ENCODE data around the gene C9orf153.

Gene C9orf153

DNA sequence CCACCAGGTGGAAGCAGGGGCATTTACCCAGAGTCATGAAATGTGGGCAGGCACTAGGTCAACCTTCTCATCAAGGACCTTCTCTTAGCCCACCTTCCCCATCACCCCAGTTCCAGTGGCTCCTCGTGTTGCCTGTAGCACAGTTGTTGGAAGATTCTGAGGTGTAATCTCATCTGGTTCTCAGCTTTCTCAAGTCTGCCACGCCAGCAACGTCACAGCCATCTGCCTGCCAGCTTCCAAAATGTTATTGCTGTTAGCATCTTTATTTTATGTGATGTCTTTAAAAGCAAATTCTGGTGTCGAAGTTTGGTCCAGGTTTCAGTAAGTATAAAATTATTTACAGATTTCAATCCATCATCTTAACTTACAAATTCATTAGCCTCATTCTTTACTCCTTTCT is 10.7 kb downstream of the C9orf153 start:
- DNase-seq (ENCODE audit: low read depth) = no peak
- TF ChIP-seq, protein P1, sequence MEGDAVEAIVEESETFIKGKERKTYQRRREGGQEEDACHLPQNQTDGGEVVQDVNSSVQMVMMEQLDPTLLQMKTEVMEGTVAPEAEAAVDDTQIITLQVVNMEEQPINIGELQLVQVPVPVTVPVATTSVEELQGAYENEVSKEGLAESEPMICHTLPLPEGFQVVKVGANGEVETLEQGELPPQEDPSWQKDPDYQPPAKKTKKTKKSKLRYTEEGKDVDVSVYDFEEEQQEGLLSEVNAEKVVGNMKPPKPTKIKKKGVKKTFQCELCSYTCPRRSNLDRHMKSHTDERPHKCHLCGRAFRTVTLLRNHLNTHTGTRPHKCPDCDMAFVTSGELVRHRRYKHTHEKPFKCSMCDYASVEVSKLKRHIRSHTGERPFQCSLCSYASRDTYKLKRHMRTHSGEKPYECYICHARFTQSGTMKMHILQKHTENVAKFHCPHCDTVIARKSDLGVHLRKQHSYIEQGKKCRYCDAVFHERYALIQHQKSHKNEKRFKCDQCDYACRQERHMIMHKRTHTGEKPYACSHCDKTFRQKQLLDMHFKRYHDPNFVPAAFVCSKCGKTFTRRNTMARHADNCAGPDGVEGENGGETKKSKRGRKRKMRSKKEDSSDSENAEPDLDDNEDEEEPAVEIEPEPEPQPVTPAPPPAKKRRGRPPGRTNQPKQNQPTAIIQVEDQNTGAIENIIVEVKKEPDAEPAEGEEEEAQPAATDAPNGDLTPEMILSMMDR (IDR thresholded peaks at IDR 0.05; ENCODE audit: low read depth, low read length) = no peak
- TF ChIP-seq POLR2A (IDR thresholded peaks at IDR 0.05; ENCODE audit: extremely low read depth, insufficient read length) = no peak
- TF ChIP-seq, protein P2, sequence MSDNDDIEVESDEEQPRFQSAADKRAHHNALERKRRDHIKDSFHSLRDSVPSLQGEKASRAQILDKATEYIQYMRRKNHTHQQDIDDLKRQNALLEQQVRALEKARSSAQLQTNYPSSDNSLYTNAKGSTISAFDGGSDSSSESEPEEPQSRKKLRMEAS (IDR thresholded peaks at IDR 0.05; ENCODE audit: low read depth, low read length) = no peak
- TF ChIP-seq MYC (IDR thresholded peaks at IDR 0.05; ENCODE audit: low read depth, low read length) = no peak
- H3K4me3 ChIP-seq (ENCODE audit: low read depth, low read length) = no peak overlapping the region

DNA sequence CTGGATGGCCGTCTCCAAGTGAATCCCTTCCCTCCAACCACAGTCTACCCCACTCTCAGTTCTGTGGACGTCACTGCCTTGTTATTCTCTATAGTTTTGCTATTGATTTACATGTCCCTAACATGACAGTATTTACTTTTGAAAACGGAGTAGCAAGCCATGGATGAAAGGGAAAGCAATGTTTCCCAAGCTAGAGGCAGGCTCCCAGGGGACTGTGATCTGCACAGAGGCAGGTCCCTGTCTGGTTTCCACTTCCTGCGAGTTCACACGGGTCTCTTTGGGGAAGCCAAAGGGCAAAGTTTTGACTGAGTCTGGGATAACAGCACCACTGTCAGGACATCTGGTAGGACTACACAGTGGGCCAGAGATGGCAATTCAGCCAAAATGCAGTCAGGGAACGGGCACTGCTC is 12.7 kb downstream of the C9orf153 start:
- peak; percentile 85 for DNase-seq (ENCODE audit: low read depth)
- peak overlapping the region; percentile 4 for H3K4me3 ChIP-seq (ENCODE audit: low read depth, low read length)
- TF ChIP-seq POLR2A (IDR thresholded peaks at IDR 0.05; ENCODE audit: extremely low read depth, insufficient read length) (no peak), MYC (IDR thresholded peaks at IDR 0.05; ENCODE audit: low read depth, low read length) (no peak)
- TF ChIP-seq, protein P1 (IDR thresholded peaks at IDR 0.05; ENCODE audit: low read depth, low read length) = peak; percentile 36

GRCh38 chr9:86242071-86242470 is 17.4 kb downstream of the C9orf153 start:
- peak; percentile 11 for DNase-seq (ENCODE audit: low read depth)
- TF ChIP-seq, protein P2 (IDR thresholded peaks at IDR 0.05; ENCODE audit: low read depth, low read length) = no peak
- no peak for TF ChIP-seq POLR2A (IDR thresholded peaks at IDR 0.05; ENCODE audit: extremely low read depth, insufficient read length)
- no peak for TF ChIP-seq MYC (IDR thresholded peaks at IDR 0.05; ENCODE audit: low read depth, low read length)
- TF ChIP-seq, protein P1 (IDR thresholded peaks at IDR 0.05; ENCODE audit: low read depth, low read length) = no peak
- H3K4me3 ChIP-seq (ENCODE audit: low read depth, low read length) = no peak overlapping the region

DNA sequence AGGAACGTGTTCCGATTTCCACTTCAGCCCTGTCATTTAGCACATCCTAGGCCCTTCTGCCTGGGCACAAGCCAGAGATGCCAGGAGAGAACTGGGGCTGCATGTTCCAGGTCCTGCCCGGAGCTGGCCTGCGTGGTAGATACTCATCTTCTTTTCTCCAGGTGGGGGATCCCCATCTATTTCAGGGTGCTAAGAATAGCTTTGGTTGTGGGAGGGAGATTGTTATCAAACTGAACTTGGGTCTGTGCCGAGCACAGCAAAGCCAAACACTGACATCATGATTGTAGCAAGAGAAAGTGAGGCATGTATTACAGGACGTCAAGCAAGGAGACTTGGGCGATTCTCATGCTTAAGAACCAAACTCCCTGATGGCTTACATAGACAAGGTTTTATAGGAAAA is 18.2 kb downstream of the C9orf153 start:
- TF ChIP-seq POLR2A (IDR thresholded peaks at IDR 0.05; ENCODE audit: extremely low read depth, insufficient read length) (no peak), MYC (IDR thresholded peaks at IDR 0.05; ENCODE audit: low read depth, low read length) (no peak)
- TF ChIP-seq, protein P2 (IDR thresholded peaks at IDR 0.05; ENCODE audit: low read depth, low read length) = no peak
- TF ChIP-seq, protein P1 (IDR thresholded peaks at IDR 0.05; ENCODE audit: low read depth, low read length) = no peak
- no peak overlapping the region for H3K4me3 ChIP-seq (ENCODE audit: low read depth, low read length)
- no peak for DNase-seq (ENCODE audit: low read depth)

DNA sequence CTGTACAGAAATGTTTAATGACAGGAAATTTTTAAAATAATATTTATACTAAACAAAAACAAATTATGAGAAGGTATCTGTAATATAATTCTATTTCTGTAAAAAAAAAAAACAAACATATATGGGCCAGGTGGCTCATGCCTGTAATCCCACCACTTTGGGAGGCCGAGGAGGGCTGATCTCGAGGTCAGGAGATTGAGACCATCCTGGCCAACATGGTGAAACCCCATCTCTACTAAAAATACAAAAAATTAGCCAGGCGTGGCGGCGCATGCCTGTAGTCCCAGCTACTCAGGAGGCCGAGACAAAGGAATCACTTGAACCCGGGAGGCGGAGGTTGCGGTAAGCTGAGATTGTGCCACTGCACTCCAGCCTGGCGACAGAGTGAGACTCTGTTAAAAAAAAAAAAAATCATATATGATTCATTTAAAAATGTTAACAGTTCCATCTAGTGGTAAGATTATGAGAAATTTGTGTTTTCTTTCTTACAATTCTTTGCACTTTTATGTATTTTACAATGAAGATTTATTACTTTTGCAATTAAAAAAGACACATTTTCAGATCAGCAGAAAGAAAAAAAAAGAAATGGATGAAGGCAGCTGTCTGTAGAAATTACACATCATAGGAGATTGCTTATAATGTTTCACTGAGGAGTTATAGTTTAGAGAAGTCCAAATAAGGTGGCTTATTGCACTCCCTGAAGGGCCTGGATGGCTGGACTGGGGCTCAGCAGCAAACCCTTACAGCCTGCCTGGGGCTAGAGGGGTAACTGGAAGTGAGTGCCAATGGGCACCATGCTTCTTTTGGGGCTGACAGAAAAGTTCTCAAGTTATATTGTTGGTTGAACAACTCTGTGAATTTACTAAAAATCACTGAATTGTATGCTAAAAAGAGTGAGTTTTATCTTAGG is 20.3 kb downstream of the C9orf153 start:
- DNase-seq (ENCODE audit: low read depth) = no peak
- no peak overlapping the region for H3K4me3 ChIP-seq (ENCODE audit: low read depth, low read length)
- TF ChIP-seq MYC (IDR thresholded peaks at IDR 0.05; ENCODE audit: low read depth, low read length) (no peak), POLR2A (IDR thresholded peaks at IDR 0.05; ENCODE audit: extremely low read depth, insufficient read length) (no peak)
- TF ChIP-seq, protein P2 (IDR thresholded peaks at IDR 0.05; ENCODE audit: low read depth, low read length) = no peak
- TF ChIP-seq, protein P1 (IDR thresholded peaks at IDR 0.05; ENCODE audit: low read depth, low read length) = no peak

All from NB4 (cell line).